ENCODE results near the gene GPC5.
"Not testable (repeated sequence)": the region's sequence is repeated elsewhere in the genome, so short reads cannot be mapped to it uniquely, and the experiment has no call there.

The GPC5 gene

GRCh38 chr13:91398413-91399188 lies at the start of gene GPC5:
GPC5 (plus strand) TSS chr13:91398621.
- H3K9ac ChIP-seq (ENCODE audit: insufficient read length, low read depth) = peak within 1 kb of the TSS; percentile 79

GRCh38 chr13:91348906-91349435 lies 49.5 kb upstream of the GPC5 start:
- Histone ChIP-seq H3K27me3 (ENCODE audit: insufficient read depth, insufficient read length) (peaks cover 12% of the 10 kb centered on the region), H3K36me3 (ENCODE audit: insufficient read depth, insufficient read length, low read length) (peaks cover 47% of the 10 kb centered on the region), H3K4me3 (ENCODE audit: insufficient read length, low read depth) (peak overlapping the region; percentile 85), H3K9me3 (ENCODE audit: insufficient read depth, low read length) (no peaks in the 10 kb centered on the region), H3K9ac (ENCODE audit: insufficient read length, low read depth) (peak overlapping the region; percentile 95), H3K4me1 (ENCODE audit: insufficient read depth, insufficient read length) (no peaks in the 10 kb centered on the region)
- peak; percentile 71 for DNase-seq (ENCODE audit: low read depth, low spot score)
- TF ChIP-seq SUZ12 (IDR thresholded peaks at IDR 0.05; ENCODE audit: extremely low read depth, insufficient read depth, insufficient read length) (no peak), YY1 (IDR thresholded peaks at IDR 0.05; ENCODE audit: insufficient read depth, insufficient read length) (no peak), ZNF274 (IDR thresholded peaks at IDR 0.05; ENCODE audit: low read depth, low read length) (no peak)

More at GRCh38 chr13:91398413-91399188, at the start of gene GPC5:
- Histone ChIP-seq H3K4me3 (ENCODE audit: insufficient read length, low read depth) (peak within 1 kb of the TSS; percentile 58), H3K4me1 (ENCODE audit: insufficient read depth, insufficient read length) (no peaks in the 10 kb centered on the region), H3K9me3 (ENCODE audit: insufficient read depth, low read length) (no peaks in the 10 kb centered on the region), H3K27me3 (ENCODE audit: insufficient read depth, insufficient read length) (peaks cover 51% of the 10 kb centered on the region), H3K36me3 (ENCODE audit: insufficient read depth, insufficient read length, low read length) (no peaks in the 10 kb centered on the region)
- TF ChIP-seq YY1 (IDR thresholded peaks at IDR 0.05; ENCODE audit: insufficient read depth, insufficient read length) (no peak), SUZ12 (IDR thresholded peaks at IDR 0.05; ENCODE audit: extremely low read depth, insufficient read depth, insufficient read length) (peak; percentile 39)
- DNase-seq (ENCODE audit: low read depth, low spot score) = peak; percentile 43

- no peak for TF ChIP-seq YY1 (IDR thresholded peaks at IDR 0.05; ENCODE audit: insufficient read depth, insufficient read length)
- TF ChIP-seq ZNF274 (IDR thresholded peaks at IDR 0.05; ENCODE audit: low read depth, low read length) = no peak
- TF ChIP-seq SUZ12 (IDR thresholded peaks at IDR 0.05; ENCODE audit: extremely low read depth, insufficient read depth, insufficient read length) = no peak
- H3K4me3 ChIP-seq (ENCODE audit: insufficient read length, low read depth) = peak overlapping the region; percentile 85
- DNase-seq (ENCODE audit: low read depth, low spot score) = no peak
Observed at GRCh38 chr13:91349992-91350911, 48.2 kb upstream of the GPC5 start.

GRCh38 chr13:91351123-91351522 lies 47.3 kb upstream of the GPC5 start:
- DNase-seq (ENCODE audit: low read depth, low spot score) = no peak
- Histone ChIP-seq H3K4me1 (ENCODE audit: insufficient read depth, insufficient read length) (no peaks in the 10 kb centered on the region), H3K9me3 (ENCODE audit: insufficient read depth, low read length) (no peaks in the 10 kb centered on the region), H3K27me3 (ENCODE audit: insufficient read depth, insufficient read length) (peaks cover 9% of the 10 kb centered on the region), H3K36me3 (ENCODE audit: insufficient read depth, insufficient read length, low read length) (peaks cover 67% of the 10 kb centered on the region), H3K4me3 (ENCODE audit: insufficient read length, low read depth) (peak overlapping the region; percentile 85), H3K9ac (ENCODE audit: insufficient read length, low read depth) (peak overlapping the region; percentile 68)
- no peak for TF ChIP-seq SUZ12 (IDR thresholded peaks at IDR 0.05; ENCODE audit: extremely low read depth, insufficient read depth, insufficient read length)
- no peak for TF ChIP-seq ZNF274 (IDR thresholded peaks at IDR 0.05; ENCODE audit: low read depth, low read length)
- TF ChIP-seq YY1 (IDR thresholded peaks at IDR 0.05; ENCODE audit: insufficient read depth, insufficient read length) = no peak

More at GRCh38 chr13:91349992-91350911, 48.2 kb upstream of the GPC5 start:
- Histone ChIP-seq H3K9me3 (ENCODE audit: insufficient read depth, low read length) (no peaks in the 10 kb centered on the region), H3K27me3 (ENCODE audit: insufficient read depth, insufficient read length) (peaks cover 12% of the 10 kb centered on the region), H3K4me1 (ENCODE audit: insufficient read depth, insufficient read length) (no peaks in the 10 kb centered on the region), H3K36me3 (ENCODE audit: insufficient read depth, insufficient read length, low read length) (peaks cover 60% of the 10 kb centered on the region), H3K9ac (ENCODE audit: insufficient read length, low read depth) (peak overlapping the region; percentile 75)

- no peak for DNase-seq (ENCODE audit: low read depth, low spot score)
- H3K36me3 ChIP-seq (ENCODE audit: insufficient read depth, insufficient read length, low read length) = peaks cover 76% of the 10 kb centered on the region
- H3K4me1 ChIP-seq (ENCODE audit: insufficient read depth, insufficient read length) = no peaks in the 10 kb centered on the region
- no peak overlapping the region for H3K9ac ChIP-seq (ENCODE audit: insufficient read length, low read depth)
- TF ChIP-seq SUZ12 (IDR thresholded peaks at IDR 0.05; ENCODE audit: extremely low read depth, insufficient read depth, insufficient read length) (no peak), ZNF274 (IDR thresholded peaks at IDR 0.05; ENCODE audit: low read depth, low read length) (no peak), YY1 (IDR thresholded peaks at IDR 0.05; ENCODE audit: insufficient read depth, insufficient read length) (no peak)
- no peaks in the 10 kb centered on the region for H3K27me3 ChIP-seq (ENCODE audit: insufficient read depth, insufficient read length)
- H3K4me3 ChIP-seq (ENCODE audit: insufficient read length, low read depth) = peak overlapping the region; percentile 8
- H3K9me3 ChIP-seq (ENCODE audit: insufficient read depth, low read length) = no peaks in the 10 kb centered on the region
Observed at GRCh38 chr13:91351980-91352379, 46.4 kb upstream of the GPC5 start.

- not testable (repeated sequence) for DNase-seq (ENCODE audit: low read depth, low spot score); H3K4me3 ChIP-seq (ENCODE audit: insufficient read length, low read depth)
- H3K36me3 ChIP-seq (ENCODE audit: insufficient read depth, insufficient read length, low read length) = peaks cover 82% of the 10 kb centered on the region
Observed at GRCh38 chr13:91352891-91353290, 45.5 kb upstream of the GPC5 start.

GRCh38 chr13:91353494-91353893 lies 44.9 kb upstream of the GPC5 start:
- Histone ChIP-seq H3K4me3 (ENCODE audit: insufficient read length, low read depth) (no peak overlapping the region), H3K9ac (ENCODE audit: insufficient read length, low read depth) (no peak overlapping the region), H3K36me3 (ENCODE audit: insufficient read depth, insufficient read length, low read length) (peaks cover 82% of the 10 kb centered on the region), H3K4me1 (ENCODE audit: insufficient read depth, insufficient read length) (no peaks in the 10 kb centered on the region), H3K9me3 (ENCODE audit: insufficient read depth, low read length) (no peaks in the 10 kb centered on the region), H3K27me3 (ENCODE audit: insufficient read depth, insufficient read length) (no peaks in the 10 kb centered on the region)
- no peak for DNase-seq (ENCODE audit: low read depth, low spot score)
- TF ChIP-seq SUZ12 (IDR thresholded peaks at IDR 0.05; ENCODE audit: extremely low read depth, insufficient read depth, insufficient read length) (no peak), YY1 (IDR thresholded peaks at IDR 0.05; ENCODE audit: insufficient read depth, insufficient read length) (no peak), ZNF274 (IDR thresholded peaks at IDR 0.05; ENCODE audit: low read depth, low read length) (no peak)

More at GRCh38 chr13:91352891-91353290, 45.5 kb upstream of the GPC5 start:
- H3K27me3 ChIP-seq (ENCODE audit: insufficient read depth, insufficient read length); H3K9ac ChIP-seq (ENCODE audit: insufficient read length, low read depth); H3K9me3 ChIP-seq (ENCODE audit: insufficient read depth, low read length); H3K4me1 ChIP-seq (ENCODE audit: insufficient read depth, insufficient read length): not testable (repeated sequence)
